Left ventricle myocardium inferior (tissue), 1 donor: ENCODE measurements around the gene HOPX. TPM values are rescaled to one million over a fixed set of nuclear protein-coding genes. Genes with fewer than 3 reads are reported as not detected.

ENCODE experiments used
- DNase-seq: peaks from one replicate; pipeline ENCODE4 v3.0.0-alpha.2; 2020
- H3K27ac ChIP-seq: fragments of 200-600 bp; replicated peaks from 2 replicates; pipeline ENCODE4 v1.8.0; 2021
- H3K27me3 ChIP-seq: fragments of 200-600 bp; 2 replicates; pipeline ENCODE4 v1.8.0; 2021; ENCODE audit warnings: low read depth
- H3K36me3 ChIP-seq: fragments of 200-600 bp; 2 replicates; pipeline ENCODE4 v1.8.0; 2021
- H3K4me1 ChIP-seq: fragments of 200-600 bp; 2 replicates; pipeline ENCODE4 v1.8.0; 2021
- H3K4me3 ChIP-seq: fragments of 200-600 bp; 2 replicates; pipeline ENCODE4 v1.8.0; 2021; ENCODE audit warnings: mild to moderate bottlenecking, moderate library complexity
- H3K9me3 ChIP-seq: fragments of 200-600 bp; replicated peaks from 2 replicates; pipeline ENCODE4 v1.8.0; 2021
- CTCF ChIP-seq: fragments of 200-600 bp; IDR thresholded peaks from 2 replicates; pipeline ENCODE4 v1.8.0; 2021; ENCODE audit warnings: antibody characterized with exemption, mild to moderate bottlenecking, borderline replicate concordance
- intact Hi-C: fragments of 100-400 bp; cut with micrococcal nuclease; formaldehyde crosslinking; loops from one replicate; pipeline ENCODE4 v1.11.0; 2022
- total RNA-seq: library from RNA; stranded (reverse); fragmentation: NEBNext Ultra II Directional; extraction: Animal tissue kit (Norgen Biotek cat#: 25700); gene quantifications from one replicate; pipeline ENCODE4 v1.2.1, GENCODE V29; 2021
- donor health status: DM: no; HTN: yes; CAD: no; lungs with severe emphysema.

HOPX gene
- total RNA-seq, 1 donor from 2014 or later = 21.3 TPM

DNA sequence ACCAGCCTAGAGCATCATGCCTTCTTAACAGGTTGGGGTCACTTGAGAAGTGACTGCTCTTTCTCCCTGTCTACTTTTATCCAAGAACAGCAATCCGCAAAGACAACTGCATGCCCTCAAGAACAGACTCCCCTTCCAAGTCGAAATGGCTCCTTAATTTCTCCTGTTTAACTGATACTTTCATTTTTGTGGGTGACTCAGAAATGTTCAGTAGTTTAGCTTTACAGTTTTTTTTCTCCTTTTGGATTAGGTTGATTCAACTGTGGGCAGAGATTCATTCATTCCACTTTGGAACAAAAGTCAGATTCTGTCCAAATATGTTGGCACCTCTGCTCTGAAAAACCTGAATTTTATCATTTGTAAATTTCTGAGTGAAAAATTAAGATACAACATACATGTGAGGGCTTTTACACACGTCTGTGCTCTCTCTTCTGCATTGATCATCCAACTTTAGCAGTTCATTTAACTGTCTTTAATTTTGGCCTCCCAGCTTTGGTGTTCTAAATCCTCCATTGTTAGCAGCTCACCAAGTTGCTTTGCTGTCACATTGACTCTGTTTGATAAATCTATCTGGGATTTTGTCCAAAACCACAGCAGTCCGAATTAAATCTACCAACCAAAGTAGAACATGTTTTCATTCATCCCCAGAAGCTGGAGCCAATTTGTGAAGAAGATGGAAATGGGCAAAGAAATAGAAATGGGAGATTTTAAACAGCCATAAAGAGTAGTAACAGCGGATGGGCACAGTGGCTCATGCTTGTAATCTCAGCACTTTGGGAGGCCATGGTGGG is 50.0 kb downstream of the HOPX start:
- no peaks in the 10 kb centered on the region for H3K27me3 ChIP-seq
- H3K9me3 ChIP-seq = peaks cover 9% of the 10 kb centered on the region
- H3K36me3 ChIP-seq = no peaks in the 10 kb centered on the region
- no peak for DNase-seq
- TF ChIP-seq CTCF = no peak
- intact Hi-C loops = no loop called here
- H3K27ac ChIP-seq = no peak overlapping the region
- H3K4me1 ChIP-seq = no peaks in the 10 kb centered on the region
- H3K4me3 ChIP-seq = no peak overlapping the region

GRCh38 chr4:56628592-56628991 is 52.5 kb downstream of the HOPX start:
- H3K9me3 ChIP-seq = peaks cover 24% of the 10 kb centered on the region
- TF ChIP-seq CTCF = no peak
- H3K27me3 ChIP-seq = no peaks in the 10 kb centered on the region
- no peaks in the 10 kb centered on the region for H3K4me1 ChIP-seq
- intact Hi-C loops = no loop called here
- no peak overlapping the region for H3K27ac ChIP-seq
- H3K36me3 ChIP-seq = no peaks in the 10 kb centered on the region
- H3K4me3 ChIP-seq = no peak overlapping the region
- DNase-seq = no peak

- TF ChIP-seq CTCF = no peak
- intact Hi-C loops = no loop called here
- Histone ChIP-seq H3K36me3 (no peaks in the 10 kb centered on the region), H3K4me3 (no peak overlapping the region), H3K27me3 (no peaks in the 10 kb centered on the region), H3K4me1 (no peaks in the 10 kb centered on the region), H3K9me3 (peaks cover 24% of the 10 kb centered on the region), H3K27ac (no peak overlapping the region)
- no peak for DNase-seq
Observed at GRCh38 chr4:56627985-56628384, 53.1 kb downstream of the HOPX start.

- Histone ChIP-seq H3K9me3 (peaks cover 24% of the 10 kb centered on the region), H3K36me3 (no peaks in the 10 kb centered on the region), H3K27me3 (no peaks in the 10 kb centered on the region), H3K27ac (no peak overlapping the region), H3K4me3 (no peak overlapping the region), H3K4me1 (no peaks in the 10 kb centered on the region)
- no peak for DNase-seq
- intact Hi-C loops = no loop called here
- TF ChIP-seq CTCF = no peak
Observed at GRCh38 chr4:56627375-56627774, 53.7 kb downstream of the HOPX start.

DNA sequence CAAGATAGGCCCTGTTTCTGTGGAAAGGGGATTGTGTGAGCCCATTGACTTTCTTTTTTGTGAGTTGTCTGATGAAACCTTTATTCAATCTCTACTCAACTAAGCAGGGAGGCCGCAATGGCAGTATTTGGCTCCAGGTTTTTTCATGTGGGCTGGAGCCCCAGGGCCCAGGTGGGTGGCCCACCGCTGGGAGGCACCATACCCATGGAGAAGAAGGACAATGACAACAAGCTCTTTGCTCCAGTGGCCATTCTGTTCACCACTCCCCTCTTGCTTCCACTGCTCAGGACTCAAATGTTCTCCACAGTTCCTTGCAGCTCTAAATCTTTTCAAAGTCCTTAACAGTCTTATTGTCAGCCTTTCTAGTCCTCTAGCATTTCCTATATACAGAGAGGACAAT is 54.1 kb downstream of the HOPX start:
- peak; percentile 25 for TF ChIP-seq CTCF
- intact Hi-C loops = no loop called here
- Histone ChIP-seq H3K36me3 (no peaks in the 10 kb centered on the region), H3K27me3 (no peaks in the 10 kb centered on the region), H3K4me3 (no peak overlapping the region), H3K9me3 (peaks cover 24% of the 10 kb centered on the region), H3K4me1 (no peaks in the 10 kb centered on the region), H3K27ac (no peak overlapping the region)
- no peak for DNase-seq
